Jurkat, Clone E6-1 (cell line): ENCODE data around the gene CEBPA.

Source experiments
- DNase-seq: peaks from one replicate; pipeline ENCODE4 v3.0.0-alpha.2; 2011; ENCODE audit warnings: low read depth, low spot score
- H3K4me3 ChIP-seq: 2 replicates; pipeline ENCODE4 v1.5.1; 2011; ENCODE audit warnings: mild to moderate bottlenecking, low read length, control low read depth, moderate library complexity

Gene CEBPA

GRCh38 chr19:33291623-33292534, 10.5 kb downstream of the CEBPA start:
- no peak for DNase-seq
- no peak overlapping the region for H3K4me3 ChIP-seq

- no peak overlapping the region for H3K4me3 ChIP-seq
- no peak for DNase-seq
Observed at GRCh38 chr19:33290956-33291622, 11.2 kb downstream of the CEBPA start.

GRCh38 chr19:33290082-33290815, 12.1 kb downstream of the CEBPA start:
- no peak for DNase-seq
- no peak overlapping the region for H3K4me3 ChIP-seq

GRCh38 chr19:33289261-33289660, 13.1 kb downstream of the CEBPA start:
- DNase-seq = no peak
- H3K4me3 ChIP-seq = no peak overlapping the region

- no peak overlapping the region for H3K4me3 ChIP-seq
- no peak for DNase-seq
Observed at GRCh38 chr19:33288666-33289065, 13.7 kb downstream of the CEBPA start.

- no peak for DNase-seq
- no peak overlapping the region for H3K4me3 ChIP-seq
Observed at GRCh38 chr19:33287927-33288326, 14.4 kb downstream of the CEBPA start.

GRCh38 chr19:33287438-33287837, 14.9 kb downstream of the CEBPA start:
- no peak overlapping the region for H3K4me3 ChIP-seq
- no peak for DNase-seq

GRCh38 chr19:33286899-33287298, 15.4 kb downstream of the CEBPA start:
- H3K4me3 ChIP-seq = no peak overlapping the region
- no peak for DNase-seq

- no peak for DNase-seq
- H3K4me3 ChIP-seq = no peak overlapping the region
Observed at GRCh38 chr19:33285441-33285927, 16.9 kb downstream of the CEBPA start.

GRCh38 chr19:33284756-33285155, 17.6 kb downstream of the CEBPA start:
- DNase-seq = no peak
- no peak overlapping the region for H3K4me3 ChIP-seq

- no peak overlapping the region for H3K4me3 ChIP-seq
- no peak for DNase-seq
Observed at GRCh38 chr19:33284146-33284643, 18.1 kb downstream of the CEBPA start.

- no peak for DNase-seq
- H3K4me3 ChIP-seq = no peak overlapping the region
Observed at GRCh38 chr19:33283589-33283988, 18.7 kb downstream of the CEBPA start.

GRCh38 chr19:33282036-33282671, 20.2 kb downstream of the CEBPA start:
- DNase-seq = no peak
- H3K4me3 ChIP-seq = no peak overlapping the region

GRCh38 chr19:33281296-33281926, 20.9 kb downstream of the CEBPA start:
- no peak for DNase-seq
- no peak overlapping the region for H3K4me3 ChIP-seq

GRCh38 chr19:33280351-33280921, 21.9 kb downstream of the CEBPA start:
- H3K4me3 ChIP-seq = no peak overlapping the region
- no peak for DNase-seq

- no peak for DNase-seq
- no peak overlapping the region for H3K4me3 ChIP-seq
Observed at GRCh38 chr19:33279430-33280350, 22.6 kb downstream of the CEBPA start.
